ENCODE measurements around the gene TXNIP. TPM values are rescaled to one million over a fixed set of nuclear protein-coding genes. Genes with fewer than 3 reads are reported as not detected.
A peak's percentile ranks its signal among the peaks of the same experiment; 100 is the strongest.
"Not testable (repeated sequence)": the region's sequence is repeated elsewhere in the genome, so short reads cannot be mapped to it uniquely, and the experiment has no call there.

The TXNIP gene
- total RNA-seq, 1 donor from 2014 or later, result 1,858 TPM

- H3K9me3 ChIP-seq, result no peaks in the 10 kb centered on the region
- no peak for DNase-seq (ENCODE audit: extremely low spot score in 2 of 2)
- no peaks in the 10 kb centered on the region for H3K27me3 ChIP-seq
- peak overlapping the region; percentile 92 for H3K27ac ChIP-seq
- peak overlapping the region; percentile 36 to 68 for H3K4me3 ChIP-seq
- H3K4me1 ChIP-seq, result peaks cover 10% of the 10 kb centered on the region
- H3K36me3 ChIP-seq, result no peaks in the 10 kb centered on the region
- TF ChIP-seq POLR2A (IDR thresholded peaks at IDR 0.05), result no peak
- TF ChIP-seq CTCF (IDR thresholded peaks at IDR 0.05), result no peak
- TF ChIP-seq POLR2AphosphoS5 (IDR thresholded peaks at IDR 0.05; ENCODE audit: insufficient read depth in 1 of 2, low read depth in 1 of 2), result no peak
- intact Hi-C loops (cut with DNase I), result loop anchor here (5.0 kb wide), 1 partner anchor 38 kb away; the partner anchor contains the start of gene TXNIP
Measured at GRCh38 chr1:146035048-146035423, 38.7 kb upstream of the TXNIP start.

GRCh38 chr1:146032631-146033219, 36.3 kb upstream of the TXNIP start:
- no peak overlapping the region for H3K4me3 ChIP-seq
- H3K36me3 ChIP-seq, result no peaks in the 10 kb centered on the region
- H3K4me1 ChIP-seq, result peaks cover 10% of the 10 kb centered on the region
- TF ChIP-seq POLR2A (IDR thresholded peaks at IDR 0.05), result no peak
- peak in 1 of 3 experiments; percentile 30 for TF ChIP-seq CTCF (IDR thresholded peaks at IDR 0.05)
- no peaks in the 10 kb centered on the region for H3K9me3 ChIP-seq
- intact Hi-C loops (cut with DNase I), result no loop called here
- H3K27ac ChIP-seq, result no peak overlapping the region
- no peak for DNase-seq (ENCODE audit: extremely low spot score in 2 of 2)
- no peaks in the 10 kb centered on the region for H3K27me3 ChIP-seq

GRCh38 chr1:146031476-146031875, 35.1 kb upstream of the TXNIP start:
- Histone ChIP-seq H3K36me3 (no peaks in the 10 kb centered on the region), H3K4me1 (peaks cover 7% of the 10 kb centered on the region), H3K27ac (no peak overlapping the region), H3K27me3 (no peaks in the 10 kb centered on the region), H3K4me3 (no peak overlapping the region), H3K9me3 (no peaks in the 10 kb centered on the region)
- no peak for DNase-seq (ENCODE audit: extremely low spot score in 2 of 2)
- TF ChIP-seq CTCF (IDR thresholded peaks at IDR 0.05) (no peak), POLR2AphosphoS5 (IDR thresholded peaks at IDR 0.05; ENCODE audit: insufficient read depth in 1 of 2, low read depth in 1 of 2) (no peak), POLR2A (IDR thresholded peaks at IDR 0.05) (no peak)
- intact Hi-C loops (cut with DNase I), result no loop called here

GRCh38 chr1:146029117-146029516, 32.7 kb upstream of the TXNIP start:
- H3K27ac ChIP-seq, result no peak overlapping the region
- H3K4me1 ChIP-seq, result no peaks in the 10 kb centered on the region
- H3K4me3 ChIP-seq, result no peak overlapping the region
- no peaks in the 10 kb centered on the region for H3K36me3 ChIP-seq
- H3K27me3 ChIP-seq, result no peaks in the 10 kb centered on the region
- intact Hi-C loops (cut with DNase I), result no loop called here
- no peaks in the 10 kb centered on the region for H3K9me3 ChIP-seq
- no peak for DNase-seq (ENCODE audit: extremely low spot score in 2 of 2)
- TF ChIP-seq POLR2A (IDR thresholded peaks at IDR 0.05), result no peak
- no peak for TF ChIP-seq POLR2AphosphoS5 (IDR thresholded peaks at IDR 0.05; ENCODE audit: insufficient read depth in 1 of 2, low read depth in 1 of 2)
- TF ChIP-seq CTCF (IDR thresholded peaks at IDR 0.05), result no peak

GRCh38 chr1:146026650-146027049, 30.3 kb upstream of the TXNIP start:
- H3K27me3 ChIP-seq; H3K9me3 ChIP-seq; H3K36me3 ChIP-seq; DNase-seq (ENCODE audit: extremely low spot score in 2 of 2); H3K4me3 ChIP-seq; H3K27ac ChIP-seq; H3K4me1 ChIP-seq; intact Hi-C loops (cut with DNase I): not testable (repeated sequence)

GRCh38 chr1:146025787-146026495, 29.6 kb upstream of the TXNIP start:
- H3K9me3 ChIP-seq; H3K4me3 ChIP-seq; H3K4me1 ChIP-seq; DNase-seq (ENCODE audit: extremely low spot score in 2 of 2); H3K27ac ChIP-seq; intact Hi-C loops (cut with DNase I); H3K36me3 ChIP-seq; H3K27me3 ChIP-seq: not testable (repeated sequence)

All from vagina (tissue), 2 donors.